Prostate gland (tissue), 2 donors: ENCODE measurements around the gene IER2. TPM values are rescaled to one million over a fixed set of nuclear protein-coding genes. Genes with fewer than 3 reads are reported as not detected.

ENCODE experiments used
- DNase-seq: peaks from one replicate; pipeline ENCODE4 v3.0.0-alpha.2; 2019; ENCODE audit warnings: low spot score
- H3K27ac ChIP-seq, 2 donors: fragments of 200-600 bp; sonication (generic); 2 replicates each; pipeline ENCODE4 v1.5.1; 2017 to 2019
- H3K27me3 ChIP-seq: fragments of 200-600 bp; sonication (generic); replicated peaks from 2 replicates; pipeline ENCODE4 v1.5.1; 2019; ENCODE audit not compliant: insufficient read depth
- H3K36me3 ChIP-seq, 2 donors: fragments of 200-600 bp; sonication (generic); 1 replicate in 1 of 2; 2 replicates in 1 of 2; pipeline versions ENCODE4 v1.5.1 to v1.8.1; 2017 to 2019
- H3K4me1 ChIP-seq: fragments of 200-600 bp; sonication (generic); replicated peaks from 2 replicates; pipeline ENCODE4 v1.5.1; 2019
- H3K4me3 ChIP-seq, 2 donors: fragments of 200-600 bp; sonication (generic); 2 replicates each; pipeline ENCODE4 v1.5.1; 2017 to 2019
- H3K9me3 ChIP-seq: fragments of 200-600 bp; sonication (generic); 2 replicates; pipeline ENCODE4 v1.5.1; 2017
- CTCF ChIP-seq, 4 experiments: fragments of 200-600 bp in 2 of 4; fragments of 450-650 bp in 2 of 4; sonication (generic) in 2 of 4; IDR thresholded peaks; 1 replicate in 3 of 4; 2 replicates in 1 of 4; pipeline ENCODE4 v1.5.1; 2016 to 2019; ENCODE audit warnings: antibody characterized with exemption in 4 of 4, mild to moderate bottlenecking in 2 of 4, moderate library complexity in 2 of 4
- POLR2A ChIP-seq: fragments of 450-650 bp; IDR thresholded peaks from one replicate; pipeline ENCODE4 v1.6.1; 2016; ENCODE audit warnings: antibody characterized with exemption, mild to moderate bottlenecking
- POLR2AphosphoS5 ChIP-seq: sonication (generic); formaldehyde crosslinking; IDR thresholded peaks from one replicate; pipeline ENCODE4 v1.6.1; 2017; ENCODE audit warnings: antibody characterized with exemption
- WGBS: methylation state at CpG from one replicate; pipeline ENCODE4 v1.1.5; 2018; 5-methylcytosine and 5-hydroxymethylcytosine counted together
- intact Hi-C: fragments of 100-400 bp; cut with DNase I; formaldehyde crosslinking; loops from one replicate; pipeline ENCODE4 v1.14.2; 2022
- total RNA-seq, 2 donors: library from RNA; depleted of rRNA; stranded (reverse); fragments of >200 nt; gene quantifications; one replicate each; pipeline ENCODE4 v1.1.0, GENCODE V29; 2016

IER2 gene
- total RNA-seq, 2 donors from 2014 or later: 34.7 to 75.7 TPM

- no peaks in the 10 kb centered on the region for H3K36me3 ChIP-seq
- no peaks in the 10 kb centered on the region for H3K4me1 ChIP-seq
- H3K27me3 ChIP-seq: no peaks in the 10 kb centered on the region
- DNase-seq: no peak
- no peak overlapping the region for H3K27ac ChIP-seq
- no peak overlapping the region for H3K4me3 ChIP-seq
- no peaks in the 10 kb centered on the region for H3K9me3 ChIP-seq
- no peak for TF ChIP-seq POLR2AphosphoS5
- no peak for TF ChIP-seq POLR2A
- no peak for TF ChIP-seq CTCF (IDR thresholded peaks at IDR 0.05)
- intact Hi-C loops: no loop called here
- 94% methylated on average over 9 of the region's 9 CpGs for WGBS
These were observed 20.8 kb upstream of the IER2 start for GRCh38 chr19:13129384-13129783.

- no peak for DNase-seq
- TF ChIP-seq CTCF (IDR thresholded peaks at IDR 0.05) (no peak), POLR2AphosphoS5 (no peak), POLR2A (no peak)
- Histone ChIP-seq H3K4me1 (no peaks in the 10 kb centered on the region), H3K36me3 (no peaks in the 10 kb centered on the region), H3K9me3 (no peaks in the 10 kb centered on the region), H3K4me3 (no peak overlapping the region), H3K27me3 (no peaks in the 10 kb centered on the region), H3K27ac (no peak overlapping the region)
- intact Hi-C loops: no loop called here
- 88% methylated on average over 3 of the region's 3 CpGs for WGBS
These were observed 19.2 kb upstream of the IER2 start for GRCh38 chr19:13130886-13131490.

GRCh38 chr19:13132471-13133180 is 17.6 kb upstream of the IER2 start:
- TF ChIP-seq CTCF (IDR thresholded peaks at IDR 0.05): no peak
- TF ChIP-seq POLR2AphosphoS5: no peak
- TF ChIP-seq POLR2A: no peak
- Histone ChIP-seq H3K27ac (no peak overlapping the region), H3K4me1 (no peaks in the 10 kb centered on the region), H3K27me3 (no peaks in the 10 kb centered on the region), H3K9me3 (no peaks in the 10 kb centered on the region), H3K4me3 (no peak overlapping the region), H3K36me3 (no peaks in the 10 kb centered on the region)
- intact Hi-C loops: no loop called here
- DNase-seq: no peak
- WGBS: 80% methylated on average over 8 of the region's 8 CpGs

GRCh38 chr19:13133241-13133870 is 16.9 kb upstream of the IER2 start:
- Histone ChIP-seq H3K27ac (no peak overlapping the region), H3K4me3 (no peak overlapping the region), H3K9me3 (no peaks in the 10 kb centered on the region), H3K27me3 (no peaks in the 10 kb centered on the region), H3K36me3 (no peaks in the 10 kb centered on the region), H3K4me1 (no peaks in the 10 kb centered on the region)
- WGBS: 74% methylated on average over 12 of the region's 12 CpGs
- no peak for DNase-seq
- intact Hi-C loops: no loop called here
- TF ChIP-seq POLR2A (no peak), CTCF (IDR thresholded peaks at IDR 0.05) (no peak), POLR2AphosphoS5 (no peak)
